Liver (tissue), 9 donors: Measurements from ENCODE around the gene C2CD4D. TPM values are rescaled to one million over a fixed set of nuclear protein-coding genes. Genes with fewer than 3 reads are reported as not detected.

Experiments
- DNase-seq: peaks from one replicate; pipeline ENCODE4 v3.0.0-alpha.2; 2017; ENCODE audit warnings: low spot score
- H3K27ac ChIP-seq, 2 donors: one replicate each; pipeline ENCODE4 v1.7.0; 2013; ENCODE audit warnings: inconsistent platforms in 2 of 2, low read length in 2 of 2, control low read depth in 1 of 2, low read depth in 1 of 2, mild to moderate bottlenecking in 1 of 2
- H3K27me3 ChIP-seq, 4 donors: one replicate each; pipeline versions ENCODE4 v1.6.1 to v1.7.0; 2013; ENCODE audit warnings: low read length in 3 of 4, inconsistent platforms in 1 of 4, mild to moderate bottlenecking in 1 of 4, moderate library complexity in 1 of 4; ENCODE audit not compliant: control insufficient read depth in 4 of 4, insufficient read depth in 4 of 4
- H3K36me3 ChIP-seq, 4 donors: one replicate each; pipeline versions ENCODE4 v1.6.1 to v1.7.0; 2013; ENCODE audit warnings: low read length in 3 of 4, mild to moderate bottlenecking in 3 of 4, low read depth in 1 of 4, moderate library complexity in 1 of 4; ENCODE audit not compliant: control insufficient read depth in 4 of 4, insufficient read depth in 3 of 4
- H3K4me1 ChIP-seq, 4 donors: one replicate each; pipeline versions ENCODE4 v1.6.1 to v1.7.0; 2013; ENCODE audit warnings: low read length in 3 of 4, mild to moderate bottlenecking in 3 of 4, moderate library complexity in 1 of 4; ENCODE audit not compliant: control insufficient read depth in 4 of 4, insufficient read depth in 4 of 4
- H3K4me3 ChIP-seq, 3 donors: one replicate each; pipeline versions ENCODE4 v1.6.1 to v1.7.0; 2013; ENCODE audit warnings: low read length in 3 of 3, control low read depth in 1 of 3, low read depth in 1 of 3, mild to moderate bottlenecking in 1 of 3
- H3K9ac ChIP-seq, 2 donors: one replicate each; pipeline ENCODE4 v1.7.0; 2013; ENCODE audit warnings: low read length in 2 of 2, mild to moderate bottlenecking in 2 of 2, moderate library complexity in 2 of 2, control low read depth in 1 of 2, low read depth in 1 of 2
- H3K9me3 ChIP-seq, 4 donors: one replicate each; pipeline versions ENCODE4 v1.6.1 to v1.7.0; 2013; ENCODE audit warnings: low read length in 3 of 4; ENCODE audit not compliant: control insufficient read depth in 4 of 4
- EGR1 ChIP-seq, 2 donors: IDR thresholded peaks; 2 replicates each; pipeline ENCODE4 v1.6.1; 2016 to 2018; ENCODE audit warnings: antibody characterized with exemption in 2 of 2, low read depth in 2 of 2
- FOXA1 ChIP-seq: IDR thresholded peaks from 2 replicates; pipeline ENCODE4 v1.6.1; 2016; ENCODE audit warnings: antibody characterized with exemption
- FOXA2 ChIP-seq: IDR thresholded peaks from 2 replicates; pipeline ENCODE4 v1.6.1; 2016; ENCODE audit warnings: antibody characterized with exemption
- GABPA ChIP-seq, 2 donors: IDR thresholded peaks in 1 of 2; conservative IDR thresholded peaks in 1 of 2; 2 replicates each; pipeline ENCODE4 v1.6.1; 2016; ENCODE audit warnings: antibody characterized with exemption in 2 of 2, mild to moderate bottlenecking in 1 of 2, moderate library complexity in 1 of 2
- HNF4A ChIP-seq, 2 donors: conservative IDR thresholded peaks; 2 replicates each; pipeline ENCODE4 v1.6.1; 2016; ENCODE audit warnings: antibody characterized with exemption in 2 of 2, mild to moderate bottlenecking in 2 of 2
- JUND ChIP-seq, 2 donors: IDR thresholded peaks; 2 replicates each; pipeline ENCODE4 v1.6.1; 2016; ENCODE audit warnings: antibody characterized with exemption in 2 of 2
- NR2F2 ChIP-seq: IDR thresholded peaks from 2 replicates; pipeline ENCODE4 v1.6.1; 2016; ENCODE audit warnings: antibody characterized with exemption
- RXRA ChIP-seq, 2 donors: IDR thresholded peaks; 2 replicates each; pipeline ENCODE4 v1.6.1; 2017 to 2018; ENCODE audit warnings: antibody characterized with exemption in 2 of 2, mild to moderate bottlenecking in 1 of 2
- SP1 ChIP-seq: IDR thresholded peaks from 2 replicates; pipeline ENCODE4 v1.6.1; 2018; ENCODE audit warnings: antibody characterized with exemption, mild to moderate bottlenecking
- YY1 ChIP-seq: IDR thresholded peaks from 2 replicates; pipeline ENCODE4 v1.6.1; 2016; ENCODE audit warnings: antibody characterized with exemption, mild to moderate bottlenecking
- WGBS: extraction: QIAGEN DNeasy Blood & Tissue Kit; methylation state at CpG from one replicate; pipeline ENCODE4 v1.1.7; 2013; 5-methylcytosine and 5-hydroxymethylcytosine counted together
- polyA plus RNA-seq, 2 donors: library from polyadenylated mRNA; stranded (reverse) in 1 of 2; unstranded in 1 of 2; fragments of 200-250 nt in 1 of 2; fragments of >200 nt in 1 of 2; fragmentation: Nextera tagmentation in 1 of 2; extraction: Ambion mirVana in 1 of 2; gene quantifications; one replicate each; pipeline versions ENCODE4 v1.2.1 to v1.2.3, GENCODE V29; 2013 to 2015
- total RNA-seq, 2 donors: library from RNA; depleted of rRNA; stranded (reverse); fragments of >200 nt; gene quantifications; one replicate each; pipeline ENCODE4 v1.2.3, GENCODE V29; 2014
- TF ChIP-seq, protein P1 (sequence below): IDR thresholded peaks from 2 replicates; pipeline ENCODE4 v1.6.1; 2016; ENCODE audit warnings: antibody characterized with exemption, mild to moderate bottlenecking
- TF ChIP-seq, protein P2 (sequence below): fragments of 150-350 bp; IDR thresholded peaks from 2 replicates; pipeline ENCODE4 v1.5.1; 2017; ENCODE audit warnings: improper control_type of control experiment, low read depth, low read length; ENCODE audit not compliant: missing input control
- TF ChIP-seq, protein P3 (sequence below): IDR thresholded peaks from 2 replicates; pipeline ENCODE4 v1.6.1; 2016; ENCODE audit warnings: antibody characterized with exemption
- donor health status: healthy.
- donor health status: healthy.
- donor health status: healthy.
- donor health status: healthy.
- donor health status: healthy.

C2CD4D gene
- total and polyA plus RNA-seq, 4 donors: 0.02 to 0.08 TPM; not detected in 2

DNA sequence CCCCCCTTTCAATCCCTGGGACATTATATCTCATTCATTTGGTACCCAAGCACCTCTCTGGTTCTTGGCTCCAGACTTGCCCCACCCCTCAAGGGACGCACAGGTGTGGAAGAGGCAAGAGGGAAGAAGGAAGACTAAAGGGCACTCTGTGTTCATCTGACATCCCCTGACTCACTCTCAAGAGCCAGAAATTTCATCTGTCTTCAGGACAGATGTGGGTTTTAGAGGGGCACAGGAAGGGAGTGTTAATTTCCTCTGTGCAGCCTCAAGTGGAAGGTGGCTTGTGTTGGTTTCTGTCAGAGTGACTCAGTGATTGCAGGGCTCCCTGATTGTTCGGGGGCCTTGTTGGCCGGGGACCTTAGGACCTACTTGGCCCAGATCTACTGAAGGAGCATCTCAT, 2.4 kb downstream of the C2CD4D start:
- TF ChIP-seq EGR1 (IDR thresholded peaks at IDR 0.05; ENCODE audit: low read depth in 2 of 2) (no peak), HNF4A (conservative IDR thresholded peaks at IDR 0.05) (no peak), SP1 (no peak), JUND (IDR thresholded peaks at IDR 0.05) (no peak), YY1 (no peak), RXRA (IDR thresholded peaks at IDR 0.05) (no peak), NR2F2 (no peak), FOXA1 (no peak), GABPA (IDR thresholded peaks at IDR 0.05 in 1 of 2, conservative IDR thresholded peaks at IDR 0.05 in 1 of 2) (no peak)
- TF ChIP-seq, protein P1, sequence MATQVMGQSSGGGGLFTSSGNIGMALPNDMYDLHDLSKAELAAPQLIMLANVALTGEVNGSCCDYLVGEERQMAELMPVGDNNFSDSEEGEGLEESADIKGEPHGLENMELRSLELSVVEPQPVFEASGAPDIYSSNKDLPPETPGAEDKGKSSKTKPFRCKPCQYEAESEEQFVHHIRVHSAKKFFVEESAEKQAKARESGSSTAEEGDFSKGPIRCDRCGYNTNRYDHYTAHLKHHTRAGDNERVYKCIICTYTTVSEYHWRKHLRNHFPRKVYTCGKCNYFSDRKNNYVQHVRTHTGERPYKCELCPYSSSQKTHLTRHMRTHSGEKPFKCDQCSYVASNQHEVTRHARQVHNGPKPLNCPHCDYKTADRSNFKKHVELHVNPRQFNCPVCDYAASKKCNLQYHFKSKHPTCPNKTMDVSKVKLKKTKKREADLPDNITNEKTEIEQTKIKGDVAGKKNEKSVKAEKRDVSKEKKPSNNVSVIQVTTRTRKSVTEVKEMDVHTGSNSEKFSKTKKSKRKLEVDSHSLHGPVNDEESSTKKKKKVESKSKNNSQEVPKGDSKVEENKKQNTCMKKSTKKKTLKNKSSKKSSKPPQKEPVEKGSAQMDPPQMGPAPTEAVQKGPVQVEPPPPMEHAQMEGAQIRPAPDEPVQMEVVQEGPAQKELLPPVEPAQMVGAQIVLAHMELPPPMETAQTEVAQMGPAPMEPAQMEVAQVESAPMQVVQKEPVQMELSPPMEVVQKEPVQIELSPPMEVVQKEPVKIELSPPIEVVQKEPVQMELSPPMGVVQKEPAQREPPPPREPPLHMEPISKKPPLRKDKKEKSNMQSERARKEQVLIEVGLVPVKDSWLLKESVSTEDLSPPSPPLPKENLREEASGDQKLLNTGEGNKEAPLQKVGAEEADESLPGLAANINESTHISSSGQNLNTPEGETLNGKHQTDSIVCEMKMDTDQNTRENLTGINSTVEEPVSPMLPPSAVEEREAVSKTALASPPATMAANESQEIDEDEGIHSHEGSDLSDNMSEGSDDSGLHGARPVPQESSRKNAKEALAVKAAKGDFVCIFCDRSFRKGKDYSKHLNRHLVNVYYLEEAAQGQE: no peak
- TF ChIP-seq, protein P2, sequence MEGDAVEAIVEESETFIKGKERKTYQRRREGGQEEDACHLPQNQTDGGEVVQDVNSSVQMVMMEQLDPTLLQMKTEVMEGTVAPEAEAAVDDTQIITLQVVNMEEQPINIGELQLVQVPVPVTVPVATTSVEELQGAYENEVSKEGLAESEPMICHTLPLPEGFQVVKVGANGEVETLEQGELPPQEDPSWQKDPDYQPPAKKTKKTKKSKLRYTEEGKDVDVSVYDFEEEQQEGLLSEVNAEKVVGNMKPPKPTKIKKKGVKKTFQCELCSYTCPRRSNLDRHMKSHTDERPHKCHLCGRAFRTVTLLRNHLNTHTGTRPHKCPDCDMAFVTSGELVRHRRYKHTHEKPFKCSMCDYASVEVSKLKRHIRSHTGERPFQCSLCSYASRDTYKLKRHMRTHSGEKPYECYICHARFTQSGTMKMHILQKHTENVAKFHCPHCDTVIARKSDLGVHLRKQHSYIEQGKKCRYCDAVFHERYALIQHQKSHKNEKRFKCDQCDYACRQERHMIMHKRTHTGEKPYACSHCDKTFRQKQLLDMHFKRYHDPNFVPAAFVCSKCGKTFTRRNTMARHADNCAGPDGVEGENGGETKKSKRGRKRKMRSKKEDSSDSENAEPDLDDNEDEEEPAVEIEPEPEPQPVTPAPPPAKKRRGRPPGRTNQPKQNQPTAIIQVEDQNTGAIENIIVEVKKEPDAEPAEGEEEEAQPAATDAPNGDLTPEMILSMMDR: no peak
- TF ChIP-seq, protein P3, sequence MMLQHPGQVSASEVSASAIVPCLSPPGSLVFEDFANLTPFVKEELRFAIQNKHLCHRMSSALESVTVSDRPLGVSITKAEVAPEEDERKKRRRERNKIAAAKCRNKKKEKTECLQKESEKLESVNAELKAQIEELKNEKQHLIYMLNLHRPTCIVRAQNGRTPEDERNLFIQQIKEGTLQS: no peak
- Histone ChIP-seq H3K4me1 (peaks cover 37 to 73% (median 55%) of the 10 kb centered on the region in 4 donors), H3K27ac (peak overlapping the region in 1 of 2 donors; percentile 9), H3K4me3 (no peak overlapping the region), H3K9me3 (no peaks in the 10 kb centered on the region), H3K9ac (no peak overlapping the region), H3K27me3 (no peaks in the 10 kb centered on the region), H3K36me3 (no peaks in the 10 kb centered on the region)
- no peak for DNase-seq
- WGBS: 66% methylated on average over 3 of the region's 3 CpGs

DNA sequence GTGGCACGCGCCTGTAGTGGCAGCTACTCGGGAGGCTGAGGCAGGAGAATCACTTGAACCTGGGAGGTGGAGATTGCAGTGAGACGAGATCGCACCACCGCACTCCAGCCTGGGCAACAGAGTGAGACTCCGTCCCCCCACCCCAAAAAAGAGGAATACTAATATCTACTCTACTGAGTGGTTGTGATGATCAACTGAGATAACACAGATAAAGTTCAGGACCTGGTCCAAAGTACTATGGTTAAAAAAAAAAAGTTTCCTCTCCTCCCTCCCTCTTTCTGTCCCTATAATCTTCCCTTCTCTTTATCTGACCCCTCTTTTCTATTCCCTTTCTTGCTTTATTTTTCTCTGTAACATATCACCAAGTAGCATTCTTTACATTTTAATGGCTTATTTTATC, 4.0 kb downstream of the C2CD4D start:
- WGBS: 89% methylated on average over 7 of the region's 7 CpGs
- no peaks in the 10 kb centered on the region for H3K27me3 ChIP-seq

More for the DNA sequence above, 4.0 kb downstream of the C2CD4D start:
- H3K9ac ChIP-seq: peak overlapping the region in 1 of 2 donors; percentile 42
- no peaks in the 10 kb centered on the region for H3K36me3 ChIP-seq
- TF ChIP-seq FOXA2 (no peak), HNF4A (conservative IDR thresholded peaks at IDR 0.05) (peak; percentile 51 to 52)
- TF ChIP-seq, protein P1: no peak
- TF ChIP-seq, protein P2: no peak
- no peaks in the 10 kb centered on the region for H3K9me3 ChIP-seq
- peaks cover 37 to 78% (median 60%) of the 10 kb centered on the region in 4 donors for H3K4me1 ChIP-seq
- no peak for DNase-seq
- peak overlapping the region; percentile 76 to 81 for H3K27ac ChIP-seq
- H3K4me3 ChIP-seq: no peak overlapping the region
